ENCODE data around the gene CKAP2L.

GRCh38 chr2:112718863-112719370 is 45.5 kb downstream of the CKAP2L start:
- TF ChIP-seq CTCF (IDR thresholded peaks at IDR 0.05) = no peak
- no peak for TF ChIP-seq ZFX (IDR thresholded peaks at IDR 0.05; ENCODE audit: borderline replicate concordance)

Measured in 22Rv1 (cell line).